Smooth muscle cell (in vitro differentiated cells): ENCODE results near the gene TMEM53. TPM values are rescaled to one million over a fixed set of nuclear protein-coding genes. Genes with fewer than 3 reads are reported as not detected.

Experiments
- DNase-seq: peaks from one replicate; lab custom pipeline; 2025; ENCODE audit not compliant: unreplicated experiment; lab: John Stamatoyannopoulos, UW
- H2AFZ ChIP-seq: fragments of 200-600 bp; sonication (generic); 2 replicates; pipeline ENCODE4 v1.6.0; 2016; ENCODE audit warnings: antibody characterized with exemption, low read depth, mild to moderate bottlenecking
- H3F3A ChIP-seq: fragments of 200-600 bp; sonication (generic); 2 replicates; pipeline ENCODE4 v1.6.0; 2017; ENCODE audit warnings: antibody characterized with exemption, low read depth
- H3K27ac ChIP-seq: fragments of 200-600 bp; sonication (generic); 2 replicates; pipeline ENCODE4 v1.5.1; 2016; ENCODE audit warnings: low read depth, mild to moderate bottlenecking
- H3K27me3 ChIP-seq: fragments of 200-600 bp; sonication (generic); 2 replicates; pipeline ENCODE4 v1.6.1; 2016; ENCODE audit warnings: low read depth, mild to moderate bottlenecking
- H3K36me3 ChIP-seq: fragments of 200-600 bp; sonication (generic); 2 replicates; pipeline ENCODE4 v1.5.1; 2016; ENCODE audit warnings: low read depth
- H3K4me1 ChIP-seq: fragments of 200-600 bp; sonication (generic); 2 replicates; pipeline ENCODE4 v1.5.1; 2016; ENCODE audit warnings: low read depth
- H3K4me2 ChIP-seq: fragments of 200-600 bp; sonication (generic); 2 replicates; pipeline ENCODE4 v1.6.0; 2016; ENCODE audit warnings: mild to moderate bottlenecking
- H3K4me3 ChIP-seq: fragments of 200-600 bp; sonication (generic); 2 replicates; pipeline ENCODE4 v1.5.1; 2016; ENCODE audit warnings: mild to moderate bottlenecking
- H3K79me2 ChIP-seq: fragments of 200-600 bp; sonication (generic); 2 replicates; pipeline ENCODE4 v1.6.0; 2016; ENCODE audit warnings: low read depth, mild to moderate bottlenecking
- H3K9ac ChIP-seq: fragments of 200-600 bp; sonication (generic); 2 replicates; pipeline ENCODE4 v1.6.0; 2016; ENCODE audit warnings: low read depth
- H3K9me3 ChIP-seq: fragments of 200-600 bp; sonication (generic); replicated peaks from 2 replicates; pipeline ENCODE4 v1.5.1; 2016; ENCODE audit warnings: low read depth
- H4K20me1 ChIP-seq: fragments of 200-600 bp; sonication (generic); 2 replicates; pipeline ENCODE4 v1.6.0; 2016; ENCODE audit warnings: low read depth
- CTCF ChIP-seq: fragments of 200-600 bp; sonication (generic); IDR thresholded peaks from 2 replicates; pipeline ENCODE4 v1.5.1; 2017; ENCODE audit warnings: borderline replicate concordance, mild to moderate bottlenecking, antibody characterized with exemption; ENCODE audit not compliant: insufficient read depth, poor library complexity, severe bottlenecking
- WGBS: methylation state at CpG from one replicate; pipeline ENCODE4 v1.1.7; 2016; ENCODE audit warnings: low lambda C conversion rate; 5-methylcytosine and 5-hydroxymethylcytosine counted together
- polyA plus RNA-seq: library from polyadenylated mRNA; unstranded; fragments of >200 nt; fragmentation: Nextera tagmentation; extraction: Ambion mirVana; gene quantifications from 2 replicates; pipeline ENCODE4 v1.2.1, GENCODE V29; 2016
- total RNA-seq: library from RNA; depleted of rRNA; stranded (reverse); fragments of >200 nt; gene quantifications from 2 replicates; pipeline ENCODE4 v1.2.3, GENCODE V29; 2014

Gene TMEM53
- total and polyA plus RNA-seq, 2 experiments from 2014 or later, result 8.1 to 15.5 TPM

DNA sequence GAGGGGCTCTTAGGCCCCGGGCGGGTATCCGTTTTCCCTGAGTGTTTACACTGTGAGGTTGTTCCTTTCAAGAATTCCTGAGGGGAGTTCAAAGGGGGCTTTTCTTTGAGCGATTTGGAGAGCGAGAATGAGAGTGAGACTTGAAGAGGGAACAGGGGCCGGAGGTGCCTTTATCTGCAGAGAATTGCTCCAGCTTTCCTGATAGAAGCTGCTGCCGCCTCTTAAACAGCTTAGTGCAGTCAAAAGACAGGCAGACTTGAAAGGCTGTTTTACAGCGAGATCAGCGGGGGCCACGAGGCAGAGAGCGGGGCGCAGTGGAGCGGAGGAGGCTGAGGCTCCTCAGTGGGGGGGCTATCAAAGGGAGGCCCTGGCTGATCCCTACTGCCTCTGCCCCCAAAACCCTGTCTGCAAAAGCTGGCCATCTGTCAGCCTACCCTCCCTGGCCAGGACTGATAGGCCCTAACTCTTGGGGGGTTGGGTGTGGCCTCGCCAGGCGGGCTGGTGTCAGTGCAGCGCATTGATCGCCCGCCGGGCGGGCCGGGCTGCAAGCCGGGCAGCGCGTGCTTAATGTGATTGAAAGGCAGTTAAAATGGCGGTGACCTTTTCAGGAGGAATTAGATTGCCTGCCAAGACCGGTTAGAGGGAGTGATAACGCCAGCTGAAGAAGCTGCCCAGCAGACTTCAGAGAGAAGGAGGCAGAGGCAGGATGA lies 36.4 kb downstream of the TMEM53 start:
- Histone ChIP-seq H3K27ac (no peak overlapping the region), H3K4me3 (no peak overlapping the region), H3K9me3 (no peaks in the 10 kb centered on the region), H2AFZ (no peak overlapping the region), H3K36me3 (peaks cover 3% of the 10 kb centered on the region), H3F3A (no peaks in the 10 kb centered on the region), H3K79me2 (peaks cover 14% of the 10 kb centered on the region), H3K4me2 (no peak overlapping the region), H3K27me3 (no peaks in the 10 kb centered on the region), H3K9ac (no peak overlapping the region), H3K4me1 (peaks cover 15% of the 10 kb centered on the region), H4K20me1 (peaks cover 19% of the 10 kb centered on the region)
- 97% methylated on average over 27 of the region's 27 CpGs for WGBS
- DNase-seq, result no peak
- no peak for TF ChIP-seq CTCF

DNA sequence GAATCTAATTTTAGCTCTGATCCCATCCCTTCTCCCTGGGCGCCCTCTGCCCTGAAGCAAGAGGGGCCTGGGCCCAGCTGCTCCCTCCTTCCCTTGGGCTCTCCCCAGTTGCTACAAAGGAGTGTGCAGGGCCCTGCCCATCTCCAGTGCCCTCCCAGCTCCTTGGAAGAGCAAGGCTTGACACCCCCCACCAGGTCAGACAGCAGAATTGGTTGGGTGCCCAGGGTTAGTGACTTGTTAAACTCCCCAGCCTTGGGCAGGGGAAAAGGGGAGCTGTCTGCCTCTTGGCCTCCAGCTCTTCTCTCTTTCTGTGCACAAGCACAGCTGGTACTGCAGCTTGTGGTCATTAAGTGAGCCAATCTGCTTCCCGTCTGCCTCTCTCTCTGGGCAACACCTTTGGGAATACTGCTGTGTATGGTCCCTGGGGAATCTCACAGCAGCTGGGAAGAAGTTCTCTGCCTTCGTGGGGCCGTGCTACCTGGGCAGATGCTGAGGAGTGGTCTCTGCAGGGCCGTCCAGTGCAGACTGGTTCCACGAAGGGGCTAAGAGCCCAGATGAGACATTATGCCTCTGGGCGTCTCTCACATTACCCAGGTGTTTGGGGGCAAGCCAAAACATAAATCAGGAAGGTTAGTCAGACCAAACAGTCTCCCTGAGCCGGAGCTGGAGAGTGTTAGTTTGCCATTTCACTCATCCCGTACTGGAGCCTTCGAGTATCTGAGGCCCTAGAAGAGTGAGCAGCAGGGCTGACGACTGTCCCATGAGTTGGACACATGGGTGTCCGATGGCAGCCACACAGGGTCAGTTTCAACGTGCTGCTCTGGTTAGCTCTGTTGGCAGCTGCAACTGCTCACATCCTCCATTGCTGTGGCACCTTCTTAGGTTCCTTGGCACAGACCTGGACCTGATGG lies 37.3 kb downstream of the TMEM53 start:
- TF ChIP-seq CTCF, result no peak
- Histone ChIP-seq H3K9ac (no peak overlapping the region), H3K27me3 (no peaks in the 10 kb centered on the region), H2AFZ (no peak overlapping the region), H3K4me1 (peaks cover 16% of the 10 kb centered on the region), H3K9me3 (no peaks in the 10 kb centered on the region), H3F3A (no peaks in the 10 kb centered on the region), H3K36me3 (peaks cover 3% of the 10 kb centered on the region), H3K4me3 (no peak overlapping the region), H3K27ac (no peak overlapping the region), H3K4me2 (no peak overlapping the region), H4K20me1 (peaks cover 16% of the 10 kb centered on the region), H3K79me2 (peaks cover 17% of the 10 kb centered on the region)
- DNase-seq, result no peak
- WGBS, result 93% methylated on average over 13 of the region's 13 CpGs

- no peak overlapping the region for H3K27ac ChIP-seq
- WGBS, result 94% methylated on average over 14 of the region's 14 CpGs
- no peak overlapping the region for H3K4me2 ChIP-seq
- DNase-seq, result no peak
- H3K9ac ChIP-seq, result no peak overlapping the region
- no peak overlapping the region for H2AFZ ChIP-seq
- no peaks in the 10 kb centered on the region for H3F3A ChIP-seq
- H3K36me3 ChIP-seq, result peaks cover 3% of the 10 kb centered on the region
- H3K4me1 ChIP-seq, result peaks cover 18% of the 10 kb centered on the region
- H3K4me3 ChIP-seq, result no peak overlapping the region
- no peaks in the 10 kb centered on the region for H3K9me3 ChIP-seq
- H4K20me1 ChIP-seq, result peaks cover 14% of the 10 kb centered on the region
- TF ChIP-seq CTCF, result no peak
- peaks cover 17% of the 10 kb centered on the region for H3K79me2 ChIP-seq
- no peaks in the 10 kb centered on the region for H3K27me3 ChIP-seq
Observed at GRCh38 chr1:44636083-44636687, 38.1 kb downstream of the TMEM53 start.
